HL-60/S4 treated with phorbol 12-myristate 13-acetate at 8.2 ng/mL for 4 days and 3 days (cell line): ENCODE results near the gene CCDC14.
"Not testable (repeated sequence)": the region's sequence is repeated elsewhere in the genome, so short reads cannot be mapped to it uniquely, and the experiment has no call there.

Source experiments
- in situ Hi-C: fragments of 300-500 bp; cut with MboI; formaldehyde crosslinking; loops from 2 replicates; pipeline ENCODE4 v1.15.0; 2022; ENCODE audit warnings: low sequenced_read_pairs

CCDC14 gene

DNA sequence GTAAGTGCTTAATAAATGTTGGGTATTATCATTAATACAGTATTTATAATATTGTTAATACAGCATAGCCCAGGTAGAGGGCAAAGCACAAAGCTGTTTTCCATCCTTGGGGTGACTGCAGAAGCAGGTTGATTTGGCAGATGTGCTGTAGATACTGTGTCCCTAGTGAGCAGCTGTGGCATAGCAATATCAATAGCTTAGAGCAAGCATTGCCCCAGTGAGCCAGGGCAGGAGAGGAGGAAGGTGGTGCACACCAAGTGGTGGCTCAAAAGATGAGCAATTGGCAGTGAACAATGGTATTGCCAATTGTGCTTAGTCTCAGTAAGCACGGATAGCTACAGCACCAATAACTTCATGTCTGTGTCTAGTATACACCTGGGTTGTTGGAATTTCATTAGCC is 5.8 kb upstream of the CCDC14 start:
- in situ Hi-C loops: not testable (repeated sequence)

DNA sequence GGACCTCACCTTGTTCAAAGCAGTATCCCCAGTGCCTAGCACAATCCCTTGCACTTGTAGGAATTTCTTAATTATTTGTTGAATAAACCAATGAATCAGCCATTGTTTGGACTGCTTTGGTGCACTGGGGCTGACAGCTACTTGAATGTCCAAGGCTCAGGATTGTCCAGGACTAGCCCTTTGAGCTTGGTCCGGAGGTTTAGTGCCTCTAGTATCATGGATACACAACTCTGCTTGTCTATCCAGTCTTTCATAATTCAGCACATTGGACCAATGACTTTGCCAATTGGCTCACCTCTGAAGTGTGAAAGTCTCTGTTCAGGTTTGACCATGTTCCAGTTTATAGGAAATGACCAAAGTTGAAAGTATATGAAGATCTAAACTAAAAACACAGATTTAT is 3.8 kb upstream of the CCDC14 start:
- in situ Hi-C loops: not testable (repeated sequence)

- in situ Hi-C loops: no loop called here
Observed at GRCh38 chr3:123961508-123961856, 453 bp upstream of the CCDC14 start.

DNA sequence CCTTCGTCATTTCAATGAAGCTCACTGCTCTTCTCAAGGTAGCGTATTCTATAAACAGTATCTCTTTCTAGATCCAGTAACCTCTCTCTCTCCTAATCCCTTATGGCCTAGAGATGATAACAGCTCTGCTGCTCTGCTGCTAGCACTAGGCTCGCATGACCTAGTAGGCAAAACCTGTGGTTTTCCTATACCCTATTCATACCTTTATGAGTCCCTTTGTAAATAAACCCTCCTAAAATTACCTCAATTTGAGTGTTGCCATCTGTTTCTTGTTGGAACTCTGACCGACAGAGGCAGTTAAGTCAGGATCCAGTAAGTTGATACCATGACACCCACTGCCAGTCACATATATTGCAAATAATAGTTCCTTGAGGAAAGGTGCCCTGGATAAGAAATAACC is 7.3 kb downstream of the CCDC14 start:
- in situ Hi-C loops: no loop called here

DNA sequence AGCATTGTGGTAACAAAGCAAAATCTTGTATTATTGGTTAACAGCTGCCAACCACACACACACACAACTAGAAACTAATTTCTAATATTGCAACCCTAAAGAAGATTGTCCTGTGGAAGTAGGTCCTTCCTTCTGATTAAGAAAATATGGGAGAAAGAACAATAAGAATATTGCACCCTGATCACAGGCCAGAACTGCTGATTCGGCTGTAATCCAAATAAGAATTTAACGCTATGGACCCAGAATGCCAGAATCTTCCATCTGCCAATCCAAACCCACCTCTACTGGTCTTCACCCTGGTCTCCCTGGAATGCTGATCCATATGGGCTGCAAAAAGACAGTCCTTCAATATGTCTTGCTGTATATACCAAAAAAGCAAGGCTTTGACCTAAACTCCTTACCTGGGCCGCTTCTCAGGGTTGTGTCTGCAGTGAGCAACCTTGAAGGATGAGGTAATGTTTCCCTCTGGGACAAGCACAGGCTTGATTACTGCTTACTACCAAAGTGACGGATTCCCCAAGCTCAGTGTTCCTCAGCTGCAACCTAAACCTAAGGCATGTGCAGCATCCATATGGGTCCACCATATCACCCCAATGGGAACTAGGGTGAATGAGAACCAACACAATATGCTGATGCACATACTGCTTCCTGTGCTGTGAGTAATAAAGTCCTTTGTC is 8.0 kb downstream of the CCDC14 start:
- in situ Hi-C loops: no loop called here

GRCh38 chr3:123951522-123952447 is 9.2 kb downstream of the CCDC14 start:
- in situ Hi-C loops: no loop called here

DNA sequence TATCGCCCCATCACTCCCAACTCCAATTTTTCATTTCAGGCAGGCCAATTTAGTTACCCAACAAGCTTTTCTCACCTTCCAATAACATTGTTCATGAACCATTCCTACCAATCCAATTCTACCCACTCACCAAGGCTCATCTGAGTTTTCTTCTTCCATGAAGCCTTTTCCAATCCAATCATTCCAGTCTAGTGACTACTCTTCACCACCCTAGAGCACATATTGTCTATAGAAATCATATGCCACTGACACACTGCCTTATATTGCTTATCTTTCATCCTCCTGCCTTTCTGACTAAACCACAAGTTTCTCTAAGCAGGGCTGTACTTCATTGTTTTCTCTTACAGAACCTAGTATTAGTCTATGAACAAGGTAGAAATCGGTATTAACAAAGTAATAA is 11.4 kb downstream of the CCDC14 start:
- in situ Hi-C loops: no loop called here

DNA sequence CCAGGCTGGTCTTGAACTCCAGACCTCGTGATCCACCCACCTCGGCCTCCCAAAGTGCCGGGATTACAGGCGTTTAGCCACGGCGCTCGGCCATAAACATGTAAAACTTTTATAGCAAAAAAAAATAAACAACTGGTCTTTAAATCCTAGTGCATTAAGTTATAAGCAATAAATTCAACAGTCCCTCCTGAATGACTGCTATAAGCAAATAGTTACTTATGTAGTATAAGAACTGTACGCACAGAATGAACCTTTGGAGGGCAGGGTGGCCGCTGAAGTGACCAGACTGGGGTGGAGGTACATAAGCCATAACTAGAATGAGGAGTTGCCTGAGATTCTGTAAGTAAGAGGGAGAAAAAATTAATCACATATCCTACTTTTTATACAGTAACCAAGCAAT is 12.6 kb downstream of the CCDC14 start:
- in situ Hi-C loops: no loop called here

GRCh38 chr3:123947482-123947881 is 13.5 kb downstream of the CCDC14 start:
- in situ Hi-C loops: no loop called here

DNA sequence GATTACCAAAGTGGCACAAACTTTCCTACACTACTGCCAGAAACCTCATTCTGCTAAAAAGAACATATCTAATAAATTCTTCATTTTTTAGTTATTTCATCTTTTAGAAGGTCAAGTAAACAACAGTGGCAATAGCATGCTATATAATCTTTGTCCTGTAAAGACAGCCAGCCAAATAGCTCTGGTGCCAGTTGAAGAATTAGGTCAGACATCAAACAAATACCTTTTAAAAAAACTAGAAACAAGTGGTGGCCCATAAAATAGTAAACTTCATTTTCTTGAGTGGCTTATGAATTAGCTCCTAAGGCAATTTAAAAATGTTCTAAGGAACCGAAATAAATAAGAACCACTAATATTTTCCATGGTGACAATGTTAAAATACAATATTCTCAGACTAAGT is 19.5 kb downstream of the CCDC14 start:
- in situ Hi-C loops: no loop called here

DNA sequence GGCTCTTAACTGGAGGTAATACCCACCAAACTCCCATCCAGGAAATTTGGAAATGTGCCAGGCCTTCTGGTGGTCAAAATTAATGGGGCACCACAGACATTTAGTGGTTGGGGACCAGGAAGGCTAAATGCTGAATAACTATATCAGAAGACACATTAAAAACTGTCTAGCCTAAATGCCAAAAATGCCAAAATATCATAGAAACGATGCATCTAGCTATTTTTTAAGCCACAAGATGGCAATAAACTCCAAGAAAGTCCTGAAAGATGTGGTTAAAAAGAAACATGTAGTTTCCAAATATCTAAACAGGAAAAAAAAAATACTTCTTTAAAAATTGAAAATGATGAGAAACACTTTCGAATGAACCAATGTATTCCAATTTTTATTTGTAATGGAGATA is 19.9 kb downstream of the CCDC14 start:
- in situ Hi-C loops: no loop called here

- in situ Hi-C loops: no loop called here
Observed at GRCh38 chr3:123939706-123940105, 21.3 kb downstream of the CCDC14 start.

DNA sequence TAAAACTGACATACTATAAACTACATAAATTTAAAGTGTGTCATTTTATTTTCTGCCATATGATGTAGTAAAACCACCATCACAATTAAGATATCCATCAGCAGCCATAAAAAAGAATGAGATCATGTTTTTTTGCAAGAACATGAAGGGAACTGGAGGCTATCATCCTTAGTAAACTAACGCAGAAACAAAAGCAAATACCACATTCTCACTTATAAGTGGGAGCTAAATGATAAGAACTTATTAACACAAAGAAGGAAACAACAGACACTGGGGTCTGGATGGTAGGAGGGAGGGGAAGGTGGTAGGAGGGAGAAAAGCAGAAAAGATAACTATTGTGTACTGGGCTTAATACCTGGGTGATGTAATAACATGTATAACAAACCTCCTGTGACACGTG is 24.6 kb downstream of the CCDC14 start:
- in situ Hi-C loops: no loop called here

DNA sequence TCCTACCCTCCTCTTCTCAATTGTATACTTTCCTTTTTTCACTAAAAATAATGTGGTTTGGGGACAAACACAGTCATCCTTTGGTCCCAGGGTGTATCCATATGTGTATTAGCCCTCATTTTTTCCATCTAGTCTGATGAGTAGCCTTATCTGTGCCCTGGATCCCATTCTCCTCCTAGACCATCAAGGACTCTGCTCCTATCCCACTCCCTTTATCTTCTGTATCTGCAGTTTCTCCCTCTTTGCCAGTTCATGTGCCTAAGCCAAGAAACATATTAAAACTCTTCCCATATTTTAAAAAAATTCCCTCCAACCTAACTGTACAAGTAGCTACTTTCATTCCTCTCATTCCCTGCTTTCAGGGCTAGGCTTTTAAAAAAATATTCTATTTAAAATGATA is 25.2 kb downstream of the CCDC14 start:
- in situ Hi-C loops: no loop called here

GRCh38 chr3:123934250-123934649 is 26.8 kb downstream of the CCDC14 start:
- in situ Hi-C loops: no loop called here

DNA sequence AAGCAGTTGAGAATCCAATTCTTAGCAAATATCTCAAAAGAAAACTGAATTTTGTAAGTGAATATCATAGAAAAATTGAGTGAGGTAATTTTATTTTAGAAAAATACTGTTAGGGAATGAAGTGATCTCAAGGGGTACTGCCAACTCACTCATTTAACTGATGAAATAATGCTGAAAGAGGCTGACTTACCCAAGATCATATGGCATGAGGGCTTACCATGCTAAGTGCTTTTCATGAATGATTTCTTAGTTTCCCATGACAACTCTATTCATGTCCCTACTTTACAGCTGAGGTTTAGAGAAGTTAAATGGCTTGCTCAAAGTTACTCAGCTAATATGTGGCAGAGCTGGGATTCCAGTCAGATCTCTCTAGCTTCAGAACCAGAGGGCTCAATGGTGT is 30.6 kb downstream of the CCDC14 start:
- in situ Hi-C loops: no loop called here

- in situ Hi-C loops: no loop called here
Observed at GRCh38 chr3:123929325-123929724, 31.7 kb downstream of the CCDC14 start.

GRCh38 chr3:123926396-123926795 is 34.6 kb downstream of the CCDC14 start:
- in situ Hi-C loops: no loop called here

DNA sequence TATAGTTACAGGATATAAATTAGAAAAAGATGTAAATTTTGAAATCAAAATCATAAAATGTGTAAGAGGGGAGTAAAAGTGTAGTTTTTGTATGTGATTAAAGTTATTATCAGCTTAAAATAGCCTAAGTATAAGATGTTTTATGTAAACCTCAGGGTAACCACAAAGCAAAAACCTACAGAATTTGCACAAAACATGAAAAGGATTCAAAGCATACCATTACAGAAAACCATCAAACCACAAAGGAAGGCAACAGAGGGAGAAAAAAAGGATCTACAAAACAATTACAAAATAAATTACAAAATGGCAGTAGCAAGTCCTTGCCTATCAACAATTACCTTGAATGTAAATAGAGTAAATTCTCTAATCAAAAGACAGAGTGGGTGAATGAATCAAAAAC is 40.2 kb downstream of the CCDC14 start:
- in situ Hi-C loops: no loop called here

GRCh38 chr3:123920383-123920782 is 40.6 kb downstream of the CCDC14 start:
- in situ Hi-C loops: no loop called here

GRCh38 chr3:123919353-123919752 is 41.7 kb downstream of the CCDC14 start:
- in situ Hi-C loops: no loop called here

DNA sequence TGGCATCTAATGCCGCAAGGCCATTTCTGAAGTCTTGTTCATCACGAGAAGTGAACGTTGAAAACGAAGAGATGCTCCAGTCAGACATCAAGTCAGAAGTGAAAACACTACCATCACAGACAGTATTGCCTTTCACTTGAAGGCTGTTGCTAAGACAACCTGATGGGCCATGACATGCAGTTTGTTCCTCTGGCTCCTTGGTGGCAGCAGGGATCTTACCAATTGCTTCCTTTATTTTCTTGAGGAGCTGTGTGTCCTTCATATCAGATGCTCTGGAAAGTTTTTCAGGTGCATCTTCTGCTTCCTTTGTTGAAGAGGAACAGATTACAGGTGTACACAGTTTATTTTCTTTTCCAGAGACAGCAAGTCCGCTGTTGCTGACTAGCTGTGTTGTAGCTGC is 46.2 kb downstream of the CCDC14 start:
- in situ Hi-C loops: no loop called here
